Lower leg skin (tissue), 3 donors: Measurements from ENCODE around the gene CTNNA2.

Experiments
- CTCF ChIP-seq, 3 donors: fragments of 450-650 bp; IDR thresholded peaks; one replicate each; pipeline ENCODE4 v1.5.1; 2016; ENCODE audit warnings: antibody characterized with exemption in 3 of 3, mild to moderate bottlenecking in 3 of 3, moderate library complexity in 2 of 3
- POLR2A ChIP-seq, 2 donors: fragments of 450-650 bp; IDR thresholded peaks; one replicate each; pipeline ENCODE4 v1.6.1; 2016 to 2017; ENCODE audit warnings: antibody characterized with exemption in 2 of 2, mild to moderate bottlenecking in 1 of 2, moderate library complexity in 1 of 2

- TF ChIP-seq POLR2A (IDR thresholded peaks at IDR 0.05): no peak
- TF ChIP-seq CTCF (IDR thresholded peaks at IDR 0.05): no peak
These were observed 778.8 kb downstream of the CTNNA2 start for GRCh38 chr2:80291656-80292055.
